ENCODE results near the gene CD96.

GRCh38 chr3:111590143-111590491 lies 48.1 kb downstream of the CD96 start:
- TF ChIP-seq EP300 (IDR thresholded peaks at IDR 0.05; ENCODE audit: borderline replicate concordance) (no peak), REST (IDR thresholded peaks at IDR 0.05; ENCODE audit: low read depth) (no peak), ZBTB7A (IDR thresholded peaks at IDR 0.05; ENCODE audit: low read depth) (no peak), FOXM1 (IDR thresholded peaks at IDR 0.05; ENCODE audit: borderline replicate concordance, low read depth) (no peak), CREB1 (IDR thresholded peaks at IDR 0.05; ENCODE audit: low read depth) (no peak), MAX (IDR thresholded peaks at IDR 0.05) (no peak), EGR1 (IDR thresholded peaks at IDR 0.05) (no peak), RAD21 (IDR thresholded peaks at IDR 0.05; ENCODE audit: low read depth) (no peak)
